HG02798 (cell line): Measurements from ENCODE around the gene PITPNM3.
"Not testable (repeated sequence)": the region's sequence is repeated elsewhere in the genome, so short reads cannot be mapped to it uniquely, and the experiment has no call there.

ENCODE experiments used
- ATAC-seq: cut with Tn5 transposase; IDR thresholded peaks from one replicate; pipeline ENCODE4 v1.9.1; 2021; ENCODE audit warnings: mild to moderate bottlenecking; ENCODE audit not compliant: unreplicated experiment, poor library complexity

The PITPNM3 gene

DNA sequence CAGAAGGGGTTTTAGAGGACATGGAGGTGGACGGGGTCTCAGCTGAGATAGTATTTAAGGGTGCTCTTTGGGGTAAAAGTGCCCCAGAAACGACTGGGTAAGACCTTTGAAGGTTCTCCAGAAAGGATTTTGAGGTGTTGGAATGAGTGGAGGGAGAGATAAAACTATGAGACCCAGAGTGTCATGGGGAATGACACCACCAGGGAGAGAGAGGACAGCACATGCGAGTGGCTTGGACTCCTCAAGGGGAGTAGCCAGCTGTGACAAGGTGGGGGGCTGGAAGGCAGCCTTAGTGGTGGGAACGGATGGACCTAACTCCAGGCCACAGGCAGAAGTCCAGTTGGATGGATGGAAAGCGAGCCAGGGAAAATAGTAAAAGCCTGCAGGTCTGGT, 19.2 kb upstream of the PITPNM3 start:
- ATAC-seq = no peak

GRCh38 chr17:6574687-6575595, 18.6 kb upstream of the PITPNM3 start:
- ATAC-seq = no peak

GRCh38 chr17:6573982-6574686, 17.8 kb upstream of the PITPNM3 start:
- ATAC-seq = no peak

- not testable (repeated sequence) for ATAC-seq
These were observed 17.1 kb upstream of the PITPNM3 start for GRCh38 chr17:6573495-6573894.

DNA sequence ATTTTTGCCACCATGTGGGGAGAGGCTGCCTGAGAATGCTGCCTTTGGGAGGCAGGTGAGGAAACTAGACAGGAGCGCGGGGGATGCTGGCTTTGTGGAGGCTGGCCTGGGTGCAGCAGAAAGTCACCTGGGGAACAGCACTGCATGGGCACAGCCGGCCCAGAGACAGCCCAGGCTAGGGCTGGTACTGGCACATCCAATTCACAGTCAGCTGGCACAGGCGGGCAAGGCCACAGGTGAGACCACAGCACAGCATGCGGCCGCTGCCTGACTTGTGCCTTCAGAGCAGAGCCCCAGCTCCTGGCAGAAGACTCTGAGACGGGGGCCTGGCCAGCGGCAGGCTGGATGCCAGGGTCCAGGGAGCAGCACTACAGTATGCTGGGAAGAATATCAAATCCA, 16.6 kb upstream of the PITPNM3 start:
- no peak for ATAC-seq

DNA sequence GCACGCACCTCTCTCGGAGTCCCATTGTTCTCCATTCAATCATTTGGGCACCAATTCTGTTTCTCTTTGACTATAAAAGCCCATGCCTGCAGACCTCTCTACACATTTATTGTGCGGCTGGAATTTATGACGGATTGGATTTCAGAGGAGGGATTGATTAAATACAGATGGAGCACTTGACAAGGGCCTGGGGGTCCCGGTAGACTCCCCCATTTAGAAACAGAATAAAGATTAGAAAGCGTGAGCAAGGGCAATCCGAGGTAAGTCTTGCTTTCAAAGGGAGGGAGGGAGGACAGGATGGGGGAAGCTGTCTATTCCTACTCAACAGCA, 15.1 kb upstream of the PITPNM3 start:
- ATAC-seq = no peak

- ATAC-seq = no peak
These were observed 14.5 kb upstream of the PITPNM3 start for GRCh38 chr17:6570731-6571451.

GRCh38 chr17:6569370-6570285, 13.3 kb upstream of the PITPNM3 start:
- no peak for ATAC-seq

DNA sequence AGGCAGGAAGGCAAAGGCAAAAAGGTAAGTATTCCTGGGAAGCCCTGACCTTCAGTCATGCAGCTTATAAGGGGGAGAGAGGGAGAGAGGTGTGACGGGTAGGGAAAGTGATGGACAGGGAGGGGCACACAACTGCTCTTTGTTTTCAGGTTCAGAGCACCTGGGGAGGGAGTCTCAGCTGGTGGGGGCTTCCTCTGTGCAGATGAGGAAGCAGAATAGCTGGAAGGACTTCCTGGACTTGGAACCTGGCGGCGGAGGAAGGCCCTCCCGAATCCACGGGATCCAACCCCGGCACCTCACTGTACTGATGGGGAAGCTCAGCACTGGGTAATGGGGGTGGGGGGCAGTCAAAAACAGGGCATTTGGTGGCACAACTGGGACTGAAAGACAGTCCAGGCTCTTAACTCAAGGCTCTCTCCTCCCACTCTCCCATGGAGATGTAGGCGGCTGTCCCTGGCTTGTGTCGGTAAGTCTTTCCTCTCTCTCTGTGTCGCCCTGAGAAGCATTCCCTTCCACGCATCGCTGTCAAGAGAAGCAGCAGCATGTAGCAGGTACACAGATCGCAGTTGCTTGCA, 11.9 kb upstream of the PITPNM3 start:
- no peak for ATAC-seq

- no peak for ATAC-seq
These were observed 11.3 kb upstream of the PITPNM3 start for GRCh38 chr17:6567528-6568183.

DNA sequence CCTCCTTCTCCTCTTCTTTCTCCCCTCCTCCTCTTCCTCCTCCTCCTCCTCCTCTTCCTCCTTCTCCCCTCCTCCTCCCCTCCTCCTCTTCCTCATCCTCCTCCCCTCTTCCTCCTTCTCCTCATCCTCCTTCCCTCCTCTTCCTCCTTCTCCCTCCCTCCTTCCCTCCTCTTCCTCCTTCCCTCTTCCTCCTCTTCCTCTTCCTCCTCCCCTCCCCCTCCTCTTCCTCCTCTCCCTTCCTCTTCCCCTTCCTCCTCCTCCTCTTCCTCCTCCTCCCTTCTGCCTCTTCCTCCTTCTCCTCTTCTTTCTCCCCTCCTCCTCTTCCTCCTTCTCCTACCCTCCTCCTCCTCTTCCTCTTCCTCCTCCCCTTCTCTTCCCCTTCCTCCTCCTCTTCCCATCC, 5.1 kb upstream of the PITPNM3 start:
- ATAC-seq = no peak

DNA sequence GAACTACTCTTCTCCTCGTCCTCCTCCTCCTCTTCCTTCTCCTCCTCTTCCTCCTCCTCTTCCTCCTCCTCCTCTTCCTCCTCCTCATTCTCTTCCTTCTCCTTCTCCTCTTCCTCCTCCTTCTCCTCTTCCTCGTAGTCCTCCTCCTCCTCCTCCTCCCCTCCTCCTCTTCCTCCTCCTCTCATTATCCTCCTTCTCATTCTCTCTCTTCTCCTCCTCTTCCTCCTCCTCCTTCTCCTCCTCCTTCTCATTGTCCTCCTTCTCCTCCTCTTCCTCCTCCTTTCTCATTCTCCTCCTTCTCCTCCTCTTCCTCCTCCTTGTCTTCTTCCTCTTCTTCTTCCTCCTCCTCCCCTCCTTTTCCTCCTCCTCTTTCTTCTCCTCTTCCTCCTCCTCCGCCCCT, 4.1 kb upstream of the PITPNM3 start:
- ATAC-seq = no peak

DNA sequence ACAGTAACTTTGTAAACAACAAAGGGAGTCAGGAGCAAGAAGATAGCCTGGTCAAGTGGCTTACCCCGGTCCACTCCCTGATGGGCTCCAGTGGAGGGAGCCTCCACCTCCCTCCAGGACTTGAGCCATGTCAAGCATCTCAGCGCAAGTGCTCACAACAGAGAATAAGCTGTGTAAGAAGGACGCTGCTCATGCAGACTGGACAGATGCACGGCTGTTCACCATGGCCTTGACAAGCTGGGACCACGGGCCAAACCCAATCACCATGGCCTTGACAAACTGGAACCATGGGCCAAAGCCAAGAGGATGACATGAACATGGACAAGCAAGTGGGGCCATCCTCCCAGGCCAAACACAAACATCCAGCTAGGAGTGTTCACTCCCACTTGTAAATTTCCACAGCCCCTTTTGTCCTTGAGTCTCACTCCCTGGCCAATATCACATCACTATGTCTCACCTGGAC, 3.4 kb upstream of the PITPNM3 start:
- no peak for ATAC-seq

DNA sequence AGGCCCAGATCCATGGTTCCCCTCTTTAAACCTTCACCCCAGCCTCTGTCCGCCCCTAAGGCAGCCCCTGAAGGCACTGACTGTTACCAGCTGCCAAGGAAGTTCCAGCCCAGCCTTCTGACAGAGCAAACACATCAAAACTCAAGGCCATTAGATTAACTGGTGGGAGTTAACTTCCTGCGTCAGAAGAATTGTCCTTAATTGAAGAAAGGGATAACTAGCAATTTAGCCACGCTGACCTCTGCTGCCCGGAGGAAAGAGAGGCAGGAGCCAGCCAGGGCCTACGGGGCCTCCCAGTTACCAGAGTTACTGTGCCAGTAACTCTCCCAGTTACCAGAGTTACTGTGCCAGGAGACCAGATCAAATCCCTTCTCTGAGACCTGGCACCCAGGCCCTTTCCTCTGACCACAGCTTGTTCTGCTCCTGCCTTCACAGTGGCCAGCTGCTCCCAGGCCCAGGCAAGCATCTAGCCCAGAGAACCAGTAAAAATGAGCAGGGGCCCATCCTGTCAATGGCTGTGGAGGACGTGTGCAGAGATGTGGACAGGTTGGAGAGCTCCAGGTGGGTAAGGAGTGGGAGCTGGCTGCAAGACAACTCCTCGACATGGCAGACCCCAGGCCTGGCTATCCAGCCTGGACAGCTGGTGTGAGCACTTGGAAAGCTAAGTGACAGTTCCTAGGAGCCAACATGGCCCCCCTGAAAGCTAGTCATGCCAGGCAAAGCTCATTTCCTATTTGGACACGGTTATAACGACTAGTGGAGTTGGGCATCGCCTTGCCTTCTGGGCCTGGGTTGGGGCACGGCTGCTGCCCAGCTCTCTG, 2.8 kb upstream of the PITPNM3 start:
- ATAC-seq = no peak

GRCh38 chr17:6558276-6558675, 1.9 kb upstream of the PITPNM3 start:
- ATAC-seq = no peak

GRCh38 chr17:6557040-6557438, 684 bp upstream of the PITPNM3 start:
- ATAC-seq = no peak

DNA sequence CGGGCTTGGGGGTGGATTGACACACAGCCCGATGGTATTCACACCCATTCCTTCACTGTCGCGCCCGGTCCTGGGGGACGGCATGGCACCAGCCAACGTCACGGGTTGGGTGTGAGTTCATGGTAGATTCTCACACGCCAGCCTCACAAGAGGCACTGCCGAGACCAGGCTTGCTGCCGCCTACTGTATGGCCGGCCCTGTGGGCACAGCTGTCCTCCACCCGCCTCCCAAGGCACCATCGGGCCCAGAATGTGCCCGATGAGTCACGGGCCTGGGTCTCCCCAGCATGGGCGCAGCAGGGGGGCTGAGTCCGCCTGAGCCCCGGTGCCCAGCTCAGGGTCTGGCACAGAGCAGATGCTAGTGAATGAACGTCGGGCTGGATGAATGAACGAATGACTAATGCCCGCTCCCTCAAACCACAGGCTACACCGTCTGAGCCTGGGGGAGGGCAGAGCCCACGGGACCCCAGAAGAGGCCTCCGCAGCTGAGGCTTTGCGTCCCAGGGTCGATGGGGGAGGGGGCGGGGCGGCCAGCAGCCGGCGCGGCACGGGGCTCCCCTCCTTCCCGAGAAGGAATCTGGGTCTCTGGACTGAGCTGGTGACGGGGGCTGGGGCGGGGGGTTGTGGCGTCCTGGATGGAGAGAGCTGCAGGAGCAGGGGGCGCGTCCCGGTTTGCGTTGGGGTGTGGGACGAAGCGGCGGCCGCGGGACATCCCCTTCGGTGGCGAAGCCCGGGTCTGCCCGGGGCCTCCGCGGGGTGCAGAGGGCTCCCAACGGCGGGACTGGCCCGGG, 829 bp downstream of the PITPNM3 start:
- ATAC-seq = no peak
